Ectodermal cell (in vitro differentiated cells): ENCODE measurements around the gene MYOZ2. TPM values are rescaled to one million over a fixed set of nuclear protein-coding genes. Genes with fewer than 3 reads are reported as not detected.

Source experiments
- H3K27ac ChIP-seq: 2 replicates; pipeline ENCODE4 v1.7.0; 2013; ENCODE audit warnings: mild to moderate bottlenecking, low read depth, low read length; ENCODE audit not compliant: insufficient read depth, poor library complexity, severe bottlenecking
- H3K27me3 ChIP-seq: 2 replicates; pipeline ENCODE4 v1.7.0; 2013; ENCODE audit warnings: mild to moderate bottlenecking, low read length; ENCODE audit not compliant: insufficient read depth, control insufficient read depth, poor library complexity, severe bottlenecking
- H3K36me3 ChIP-seq: one replicate; pipeline ENCODE4 v1.7.0; 2013; ENCODE audit warnings: low read length; ENCODE audit not compliant: control insufficient read depth, insufficient read depth
- H3K4me1 ChIP-seq: one replicate; pipeline ENCODE4 v1.7.0; 2013; ENCODE audit warnings: low read length; ENCODE audit not compliant: control insufficient read depth, insufficient read depth
- H3K4me3 ChIP-seq: 2 replicates; pipeline ENCODE4 v1.7.0; 2013; ENCODE audit warnings: low read depth, low read length, control low read depth; ENCODE audit not compliant: insufficient read depth
- H3K9me3 ChIP-seq: 2 replicates; pipeline ENCODE4 v1.7.0; 2013; ENCODE audit warnings: mild to moderate bottlenecking, low read length, moderate library complexity; ENCODE audit not compliant: control insufficient read depth
- WGBS, 2 experiments: methylation state at CpG; one replicate each; pipeline ENCODE4 v1.1.7; 2013; ENCODE audit warnings: missing lambda C conversion rate in 2 of 2; 5-methylcytosine and 5-hydroxymethylcytosine counted together
- polyA plus RNA-seq, 4 experiments: library from polyadenylated mRNA; stranded (reverse); fragments of 50-300 nt; gene quantifications; one replicate each; pipeline ENCODE4 v1.2.3, GENCODE V29; 2013

MYOZ2 gene
- polyA plus RNA-seq (2013, experiment 1 of 4), result not detected
- not detected for polyA plus RNA-seq (2013, experiment 2 of 4)
- polyA plus RNA-seq (2013, experiment 3 of 4), result not detected
- polyA plus RNA-seq (2013, experiment 4 of 4), result not detected

DNA sequence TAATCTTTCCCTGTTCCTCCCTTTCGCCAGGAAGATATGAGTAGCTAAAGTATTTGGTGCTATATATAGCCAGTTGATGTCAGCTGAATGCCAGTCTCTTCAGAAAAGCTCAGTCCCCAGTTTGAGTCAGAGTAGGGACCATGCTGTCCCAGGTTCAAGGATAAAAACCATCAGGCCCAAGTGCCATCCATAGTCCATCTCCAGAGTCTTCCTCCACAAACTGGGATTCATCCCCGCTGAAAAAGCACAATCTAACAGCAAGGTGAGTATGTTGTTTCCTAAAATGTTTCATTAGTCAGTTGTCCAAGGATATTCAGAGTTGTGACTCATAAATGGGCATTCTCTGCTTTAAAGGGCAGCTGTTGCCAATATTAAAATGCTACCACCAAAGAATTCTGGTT, at the start of gene MYOZ2:
Gene MYOZ2, plus strand, starts transcription at position 112 of the 401 bp plus-strand sequence. CDS start 694 bp downstream, outside the sequence.
- Histone ChIP-seq H3K9me3 (no peaks in the 10 kb centered on the region), H3K27me3 (no peaks in the 10 kb centered on the region), H3K4me1 (no peaks in the 10 kb centered on the region), H3K4me3 (no peak within 1 kb of the TSS), H3K27ac (no peak within 1 kb of the TSS), H3K36me3 (no peaks in the 10 kb centered on the region)
- WGBS, 2 experiments, result 93 to 100% methylated on average over 1 to 2 of the region's 2 CpGs

DNA sequence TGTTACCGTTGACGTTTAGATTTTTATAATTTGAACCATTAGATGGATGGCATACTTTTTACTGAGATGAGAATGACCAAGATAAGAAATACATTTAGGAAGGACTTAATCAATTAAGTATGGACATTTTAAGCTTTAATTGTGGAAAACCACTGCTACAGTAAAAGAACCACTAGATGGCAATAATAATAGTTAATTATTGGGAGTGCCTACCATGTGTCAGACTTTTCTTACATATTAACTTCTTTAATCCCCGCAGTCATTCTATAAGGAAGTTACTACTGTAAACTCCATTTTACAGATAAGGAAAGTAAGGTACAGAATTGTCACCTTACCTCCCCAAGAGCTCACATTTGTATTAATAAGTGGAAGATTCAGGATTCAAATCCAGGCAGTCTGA, 48.5 kb upstream of the MYOZ2 start:
- WGBS, 2 experiments, result 65 to 75% methylated on average over 2 to 3 of the region's 3 CpGs
- H3K27ac ChIP-seq, result no peak overlapping the region
- no peaks in the 10 kb centered on the region for H3K9me3 ChIP-seq
- H3K36me3 ChIP-seq, result no peaks in the 10 kb centered on the region
- H3K4me3 ChIP-seq, result no peak overlapping the region
- no peaks in the 10 kb centered on the region for H3K27me3 ChIP-seq
- no peaks in the 10 kb centered on the region for H3K4me1 ChIP-seq

DNA sequence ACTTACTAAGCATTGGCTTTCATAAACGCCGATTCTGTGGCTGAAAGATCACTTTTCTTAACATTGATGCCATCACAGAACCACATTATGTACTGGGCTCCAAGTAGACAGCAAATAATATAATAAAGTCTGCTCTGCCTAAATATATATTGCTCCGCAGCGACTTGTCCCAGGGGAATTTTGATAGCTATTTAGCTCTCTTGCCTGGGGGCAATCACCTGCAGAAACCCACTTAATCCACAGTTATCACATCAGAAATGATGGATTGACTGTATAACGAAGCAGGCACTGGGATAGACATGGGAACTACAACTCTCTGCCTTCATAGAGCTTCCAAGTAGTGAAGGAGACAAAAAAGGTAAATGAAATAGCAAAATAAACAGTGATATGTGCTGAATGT, 48.0 kb upstream of the MYOZ2 start:
- Histone ChIP-seq H3K4me3 (no peak overlapping the region), H3K9me3 (no peaks in the 10 kb centered on the region), H3K4me1 (no peaks in the 10 kb centered on the region), H3K36me3 (no peaks in the 10 kb centered on the region), H3K27me3 (no peaks in the 10 kb centered on the region), H3K27ac (no peak overlapping the region)
- 88 to 96% methylated on average over 5 of the region's 5 CpGs for WGBS, 2 experiments

DNA sequence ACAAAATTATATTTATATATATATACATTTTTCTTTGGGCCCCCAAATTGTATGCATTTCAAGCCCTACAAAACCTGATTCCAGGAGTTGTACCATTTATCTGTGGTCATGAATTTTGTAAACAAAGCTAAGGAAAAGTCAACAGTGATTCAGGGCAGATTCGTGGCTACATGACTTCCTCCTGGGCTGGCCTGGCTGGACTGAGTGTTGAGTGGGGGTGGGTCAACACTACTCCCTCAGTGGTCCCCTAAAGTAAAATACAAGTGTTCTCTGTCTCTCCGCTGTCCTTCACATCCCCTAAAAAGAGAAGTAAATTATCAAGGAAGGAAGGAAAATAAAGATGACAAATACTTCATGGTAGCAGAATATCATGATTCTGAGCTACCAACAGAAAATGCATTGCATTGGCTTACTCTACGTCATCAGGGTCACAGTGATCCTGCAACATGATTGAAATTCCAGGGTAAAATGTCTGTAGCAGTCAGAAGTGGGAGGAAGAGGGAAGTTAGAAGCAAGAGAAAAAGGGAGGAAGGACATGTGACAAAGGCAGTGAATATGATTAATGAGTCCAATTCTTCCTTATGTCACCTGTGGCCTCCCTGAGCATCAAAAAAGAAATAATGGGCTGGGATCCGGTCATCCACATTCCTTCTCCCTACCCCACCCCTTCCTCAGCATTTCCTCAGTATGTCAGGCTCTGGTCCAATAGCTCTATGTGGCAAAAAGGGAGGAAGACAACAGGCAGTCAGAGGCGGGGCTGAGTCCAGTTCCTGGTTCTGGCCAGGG, 42.4 kb upstream of the MYOZ2 start:
- 89 to 91% methylated on average over 5 of the region's 5 CpGs for WGBS, 2 experiments
- Histone ChIP-seq H3K27me3 (no peaks in the 10 kb centered on the region), H3K9me3 (no peaks in the 10 kb centered on the region), H3K27ac (no peak overlapping the region), H3K4me1 (no peaks in the 10 kb centered on the region), H3K36me3 (no peaks in the 10 kb centered on the region), H3K4me3 (no peak overlapping the region)

DNA sequence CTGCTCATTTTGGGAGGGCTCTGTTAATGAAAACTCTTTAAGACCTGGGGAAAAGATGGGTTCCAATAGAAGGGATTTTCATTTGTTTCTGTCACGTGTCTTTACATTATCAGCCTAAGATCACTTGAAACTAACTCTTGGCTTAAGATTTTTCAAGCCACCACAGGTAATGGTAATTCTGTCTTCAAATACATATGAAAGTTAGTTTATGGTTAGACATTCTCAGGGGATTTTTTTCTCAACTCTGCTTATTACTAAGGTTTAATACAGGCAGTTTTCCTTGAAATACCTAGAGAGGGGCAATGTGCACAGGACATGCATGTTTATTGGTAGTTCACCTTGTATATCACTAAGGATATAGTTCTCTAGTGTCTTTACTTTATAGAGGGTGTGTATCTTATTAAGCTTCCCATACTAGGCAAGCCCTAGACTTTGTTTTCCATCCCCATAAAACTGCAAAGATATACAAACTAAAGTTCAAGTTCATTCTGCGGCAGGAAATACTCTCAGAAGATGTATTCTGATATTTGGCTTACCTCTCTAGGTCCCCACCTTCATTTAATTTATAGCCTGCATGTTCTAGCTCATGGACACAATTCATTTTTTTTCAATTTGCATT, 38.2 kb upstream of the MYOZ2 start:
- H3K27me3 ChIP-seq, result no peaks in the 10 kb centered on the region
- no peak overlapping the region for H3K27ac ChIP-seq
- H3K4me3 ChIP-seq, result no peak overlapping the region
- H3K4me1 ChIP-seq, result no peaks in the 10 kb centered on the region
- 88 to 95% methylated on average over 2 of the region's 2 CpGs for WGBS, 2 experiments
- no peaks in the 10 kb centered on the region for H3K9me3 ChIP-seq
- no peaks in the 10 kb centered on the region for H3K36me3 ChIP-seq

DNA sequence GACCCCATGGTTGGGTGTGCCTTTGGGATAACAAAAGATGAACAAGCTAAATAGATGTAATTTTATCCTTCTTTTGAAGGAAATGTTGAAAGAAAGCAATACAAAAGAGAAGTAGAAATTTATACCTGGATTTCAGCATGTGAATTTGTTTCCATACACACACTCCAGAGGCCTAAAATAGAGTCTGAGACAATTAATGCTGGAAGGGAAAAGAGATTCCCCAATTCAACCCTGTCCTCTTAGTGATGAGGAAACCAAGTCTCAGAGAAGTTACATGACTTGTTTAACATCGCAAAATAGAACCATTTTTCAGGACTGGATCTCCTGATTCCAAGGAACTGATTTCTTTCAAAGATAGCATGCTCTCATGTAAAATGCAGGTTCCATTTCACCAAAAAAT, 37.3 kb upstream of the MYOZ2 start:
- 93 to 97% methylated on average over 1 of the region's 1 CpG for WGBS, 2 experiments
- Histone ChIP-seq H3K4me3 (no peak overlapping the region), H3K27ac (no peak overlapping the region), H3K27me3 (no peaks in the 10 kb centered on the region), H3K36me3 (no peaks in the 10 kb centered on the region), H3K9me3 (no peaks in the 10 kb centered on the region), H3K4me1 (no peaks in the 10 kb centered on the region)

DNA sequence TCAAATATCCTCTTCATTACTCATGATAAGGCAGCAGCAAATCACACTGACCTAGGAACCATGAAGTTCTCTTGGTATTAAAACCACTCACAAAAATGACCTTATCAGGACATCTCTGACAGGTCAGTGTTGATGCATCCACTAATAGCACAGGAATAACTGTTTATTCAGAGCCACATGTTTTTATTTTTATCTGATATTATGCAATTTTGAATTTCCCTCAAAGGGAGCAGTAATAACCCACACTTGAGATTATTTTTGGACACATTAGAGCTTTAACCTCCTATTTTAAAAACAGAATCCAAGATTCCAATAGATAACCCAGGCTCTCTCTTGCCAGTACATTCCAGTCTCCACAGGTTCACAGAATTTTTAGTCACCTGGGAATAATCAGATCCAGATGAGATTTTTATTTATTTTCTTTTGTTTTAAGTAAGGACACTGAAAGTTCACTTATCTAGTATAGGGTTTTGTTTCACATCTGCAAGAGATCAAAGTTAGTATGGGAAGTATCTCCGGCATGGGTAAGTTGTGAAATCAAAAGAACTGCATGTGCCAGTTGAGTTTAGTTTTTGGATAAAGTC, 36.3 kb upstream of the MYOZ2 start:
- Histone ChIP-seq H3K9me3 (no peaks in the 10 kb centered on the region), H3K27me3 (no peaks in the 10 kb centered on the region), H3K36me3 (no peaks in the 10 kb centered on the region), H3K27ac (no peak overlapping the region), H3K4me3 (no peak overlapping the region), H3K4me1 (no peaks in the 10 kb centered on the region)
- 100% methylated on average over 1 of the region's 1 CpG for WGBS, 2 experiments

DNA sequence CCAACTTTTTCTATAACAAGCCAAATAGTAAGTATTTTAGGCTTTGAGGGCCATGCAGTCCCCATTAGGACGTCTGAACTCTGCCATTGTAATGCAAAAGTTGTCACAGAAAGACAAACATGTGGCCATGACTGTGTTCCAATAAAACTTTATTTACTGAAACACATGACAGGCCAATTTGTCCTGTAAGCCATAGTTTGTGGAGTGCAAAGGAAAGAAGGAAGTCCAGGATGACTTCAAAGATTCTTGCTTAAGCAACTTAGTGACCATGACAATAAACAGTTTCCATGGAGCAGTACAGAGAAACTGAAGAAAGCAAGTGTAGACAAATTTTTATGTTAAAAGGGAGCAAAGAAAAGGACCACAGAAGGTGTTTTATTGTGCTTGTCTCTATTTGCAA, 35.0 kb upstream of the MYOZ2 start:
- Histone ChIP-seq H3K27me3 (no peaks in the 10 kb centered on the region), H3K9me3 (no peaks in the 10 kb centered on the region), H3K27ac (no peak overlapping the region), H3K4me1 (no peaks in the 10 kb centered on the region), H3K36me3 (no peaks in the 10 kb centered on the region), H3K4me3 (no peak overlapping the region)
- 11 to 22% methylated on average over 1 of the region's 1 CpG for WGBS, 2 experiments

DNA sequence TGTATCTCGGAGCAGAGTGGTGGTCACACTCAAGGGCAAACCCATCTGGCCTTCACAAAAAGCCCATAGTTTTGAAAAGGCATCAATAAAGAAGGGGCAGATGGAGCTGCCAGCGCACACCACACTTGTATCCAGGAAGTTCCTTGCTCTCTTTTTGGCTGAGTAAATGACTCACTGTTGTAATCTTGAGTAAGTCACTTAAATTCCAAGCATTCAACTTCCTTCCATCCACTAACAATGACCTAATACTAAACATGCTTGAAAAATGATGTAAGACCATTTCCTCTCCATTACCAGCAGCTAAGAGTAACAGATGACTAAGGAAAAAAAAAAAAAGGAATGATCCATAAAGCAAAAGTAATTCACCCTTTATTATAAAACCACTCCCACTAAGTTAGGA, 32.4 kb upstream of the MYOZ2 start:
- Histone ChIP-seq H3K36me3 (no peaks in the 10 kb centered on the region), H3K4me1 (no peaks in the 10 kb centered on the region), H3K27me3 (no peaks in the 10 kb centered on the region), H3K4me3 (no peak overlapping the region), H3K9me3 (no peaks in the 10 kb centered on the region), H3K27ac (no peak overlapping the region)
- whole genome bisulfite sequencing, 2 experiments, result 87 to 93% methylated on average over 2 of the region's 2 CpGs

DNA sequence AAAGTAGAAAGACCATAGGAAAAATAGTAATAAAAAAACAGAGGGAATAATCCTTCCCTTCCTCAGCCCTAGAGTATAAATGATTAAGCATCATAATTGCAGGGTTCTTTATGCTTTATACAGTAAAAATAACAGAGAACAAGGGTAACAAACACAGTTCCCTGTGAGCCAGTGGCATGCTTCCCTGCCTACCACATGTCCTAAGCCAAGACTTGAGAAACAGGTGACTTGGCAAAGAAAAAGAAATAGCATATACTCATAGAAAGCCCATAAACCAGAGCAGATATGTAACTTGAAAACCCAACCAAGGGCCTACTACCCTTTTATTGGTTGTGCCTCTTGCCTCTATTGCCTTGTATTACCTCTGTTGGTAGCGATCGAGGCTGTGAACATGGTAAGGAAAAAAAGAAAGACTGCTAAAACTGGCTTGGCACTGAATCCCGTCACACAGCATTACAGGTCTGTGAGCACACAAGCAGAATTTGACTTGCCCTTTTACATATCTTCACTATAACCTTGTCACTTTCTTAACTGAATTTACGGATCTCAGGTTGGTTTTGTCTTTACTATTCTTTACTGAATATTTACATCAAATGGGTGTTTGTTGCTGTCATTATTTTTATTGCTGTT, 30.9 kb upstream of the MYOZ2 start:
- Histone ChIP-seq H3K4me1 (no peaks in the 10 kb centered on the region), H3K9me3 (no peaks in the 10 kb centered on the region), H3K36me3 (no peaks in the 10 kb centered on the region), H3K27ac (no peak overlapping the region), H3K27me3 (no peaks in the 10 kb centered on the region), H3K4me3 (no peak overlapping the region)
- WGBS, 2 experiments, result 91 to 94% methylated on average over 4 of the region's 4 CpGs
